Neuronal stem cell (in vitro differentiated cells): Measurements from ENCODE around the gene FAM186B.

ENCODE experiments used
- DNase-seq: peaks from one replicate; pipeline ENCODE4 v3.0.0-alpha.2; 2013; ENCODE audit warnings: low spot score
- H2AFZ ChIP-seq: one replicate; pipeline ENCODE4 v1.6.1; 2013; ENCODE audit warnings: mild to moderate bottlenecking, low read length, inconsistent platforms
- H2AK5ac ChIP-seq: 2 replicates; pipeline ENCODE4 v1.6.1; 2013; ENCODE audit warnings: low read depth, mild to moderate bottlenecking, inconsistent platforms, low read length, moderate library complexity, mixed read lengths
- H2BK120ac ChIP-seq: 2 replicates; pipeline ENCODE4 v1.6.1; 2013; ENCODE audit warnings: low read depth, mild to moderate bottlenecking, inconsistent platforms, low read length, moderate library complexity, mixed read lengths
- H2BK12ac ChIP-seq: one replicate; pipeline ENCODE4 v1.6.1; 2013; ENCODE audit warnings: low read length, inconsistent platforms
- H2BK15ac ChIP-seq: 2 replicates; pipeline ENCODE4 v1.6.1; 2013; ENCODE audit warnings: mild to moderate bottlenecking, low read length, inconsistent platforms, mixed read lengths
- H2BK5ac ChIP-seq: one replicate; pipeline ENCODE4 v1.6.1; 2013; ENCODE audit warnings: inconsistent platforms, mild to moderate bottlenecking, low read length, moderate library complexity
- H3K14ac ChIP-seq: one replicate; pipeline ENCODE4 v1.6.1; 2013; ENCODE audit warnings: low read length, inconsistent platforms
- H3K18ac ChIP-seq: 2 replicates; pipeline ENCODE4 v1.6.1; 2013; ENCODE audit warnings: low read length, inconsistent platforms
- H3K23ac ChIP-seq: 2 replicates; pipeline ENCODE4 v1.6.1; 2013; ENCODE audit warnings: low read depth, mild to moderate bottlenecking, mixed read lengths, low read length, inconsistent platforms; ENCODE audit not compliant: poor library complexity
- H3K27ac ChIP-seq: replicated peaks from 3 replicates; pipeline ENCODE4 v1.5.1; 2013; ENCODE audit warnings: low read length, inconsistent platforms
- H3K27me3 ChIP-seq, 3 experiments: 2 replicates each; pipeline ENCODE4 v1.6.1; 2013; ENCODE audit warnings: low read length in 3 of 3, mild to moderate bottlenecking in 2 of 3, inconsistent platforms in 1 of 3, low read depth in 1 of 3, mixed read lengths in 1 of 3, moderate library complexity in 1 of 3; ENCODE audit not compliant: control insufficient read depth in 3 of 3, insufficient read depth in 3 of 3
- H3K36me3 ChIP-seq, 2 donors: replicated peaks in 1 of 2; 2 replicates each; pipeline ENCODE4 v1.6.1; 2013; ENCODE audit warnings: low read length in 2 of 2; ENCODE audit not compliant: control insufficient read depth in 2 of 2, insufficient read depth in 2 of 2
- H3K4ac ChIP-seq: 2 replicates; pipeline ENCODE4 v1.6.1; 2013; ENCODE audit warnings: inconsistent platforms, mild to moderate bottlenecking, low read length, moderate library complexity
- H3K4me1 ChIP-seq, 2 donors: 1 replicate in 1 of 2; 2 replicates in 1 of 2; pipeline ENCODE4 v1.6.1; 2013; ENCODE audit warnings: low read length in 2 of 2, low read depth in 1 of 2; ENCODE audit not compliant: control insufficient read depth in 2 of 2, insufficient read depth in 1 of 2
- H3K4me2 ChIP-seq: one replicate; pipeline ENCODE4 v1.6.1; 2013; ENCODE audit warnings: mild to moderate bottlenecking, low read length, inconsistent platforms; ENCODE audit not compliant: insufficient read depth, poor library complexity, severe bottlenecking
- H3K4me3 ChIP-seq, 2 donors: 2 replicates each; pipeline ENCODE4 v1.5.1; 2013; ENCODE audit warnings: low read length in 2 of 2, mild to moderate bottlenecking in 2 of 2, inconsistent platforms in 1 of 2, moderate library complexity in 1 of 2
- H3K79me1 ChIP-seq: one replicate; pipeline ENCODE4 v1.6.1; 2013; ENCODE audit warnings: low read depth, mild to moderate bottlenecking, inconsistent platforms, low read length, moderate library complexity
- H3K9ac ChIP-seq: one replicate; pipeline ENCODE4 v1.6.1; 2013; ENCODE audit warnings: mild to moderate bottlenecking, low read depth, low read length, inconsistent platforms; ENCODE audit not compliant: poor library complexity
- H3K9me3 ChIP-seq, 2 donors: replicated peaks in 1 of 2; 2 replicates each; pipeline versions ENCODE3 to v1.6.1; 2013; ENCODE audit warnings: low read length in 2 of 2, mild to moderate bottlenecking in 2 of 2, inconsistent platforms in 1 of 2, low read depth in 1 of 2, mixed read lengths in 1 of 2, moderate library complexity in 1 of 2; ENCODE audit not compliant: control insufficient read depth in 2 of 2, insufficient read depth in 1 of 2
- H4K8ac ChIP-seq: one replicate; pipeline ENCODE4 v1.6.1; 2013; ENCODE audit warnings: low read depth, mild to moderate bottlenecking, inconsistent platforms, low read length, moderate library complexity
- H4K91ac ChIP-seq: one replicate; pipeline ENCODE4 v1.6.1; 2013; ENCODE audit warnings: low read length, low read depth, mild to moderate bottlenecking, inconsistent platforms; ENCODE audit not compliant: poor library complexity
- WGBS, 2 donors: extraction: QIAGEN DNeasy Blood & Tissue Kit; methylation state at CpG; one replicate each; pipeline ENCODE4 v1.1.7; 2013; ENCODE audit warnings: missing lambda C conversion rate in 2 of 2, mixed read lengths in 1 of 2; ENCODE audit not compliant: insufficient read length in 2 of 2, insufficient replicate concordance in 1 of 2; ENCODE audit errors: extremely low coverage in 2 of 2; 5-methylcytosine and 5-hydroxymethylcytosine counted together

The FAM186B gene

GRCh38 chr12:49635656-49636055 lies 30.2 kb upstream of the FAM186B start:
- no peak overlapping the region for H2BK15ac ChIP-seq
- no peaks in the 10 kb centered on the region for H3K9me3 ChIP-seq
- no peak overlapping the region for H3K23ac ChIP-seq
- H3K18ac ChIP-seq = no peak overlapping the region
- H3K27me3 ChIP-seq = no peaks in the 10 kb centered on the region
- no peak overlapping the region for H2AFZ ChIP-seq
- no CpG with 5 or more reads among the region's 4 CpGs for WGBS, 2 donors
- no peaks in the 10 kb centered on the region for H3K79me1 ChIP-seq
- H4K8ac ChIP-seq = no peak overlapping the region
- peaks cover 8 to 63% of the 10 kb centered on the region in 2 donors for H3K36me3 ChIP-seq
- H3K14ac ChIP-seq = no peak overlapping the region
- peaks cover 5 to 9% of the 10 kb centered on the region in 2 donors for H3K4me1 ChIP-seq
- H2BK12ac ChIP-seq = no peak overlapping the region
- no peak overlapping the region for H2BK120ac ChIP-seq
- no peak for DNase-seq
- no peak overlapping the region for H3K4me3 ChIP-seq
- no peak overlapping the region for H2AK5ac ChIP-seq
- H3K4me2 ChIP-seq = no peak overlapping the region
- H3K27ac ChIP-seq = no peak overlapping the region
- H3K4ac ChIP-seq = no peak overlapping the region
- no peak overlapping the region for H4K91ac ChIP-seq
- H2BK5ac ChIP-seq = no peak overlapping the region
- H3K9ac ChIP-seq = no peak overlapping the region

- Histone ChIP-seq H3K27me3 (no peaks in the 10 kb centered on the region), H4K8ac (no peak overlapping the region), H3K27ac (no peak overlapping the region), H2AK5ac (no peak overlapping the region), H3K9ac (no peak overlapping the region), H4K91ac (no peak overlapping the region), H2BK15ac (no peak overlapping the region), H2AFZ (no peak overlapping the region), H3K4me2 (no peak overlapping the region), H3K9me3 (no peaks in the 10 kb centered on the region), H2BK120ac (no peak overlapping the region), H3K23ac (peak overlapping the region; percentile 14), H2BK12ac (no peak overlapping the region), H3K18ac (no peak overlapping the region), H3K79me1 (no peaks in the 10 kb centered on the region), H3K36me3 (peaks cover 8 to 57% of the 10 kb centered on the region in 2 donors), H3K4me3 (no peak overlapping the region), H3K14ac (no peak overlapping the region), H2BK5ac (no peak overlapping the region), H3K4me1 (peaks cover 5 to 9% of the 10 kb centered on the region in 2 donors), H3K4ac (no peak overlapping the region)
- no peak for DNase-seq
- no CpG with 5 or more reads among the region's 9 CpGs for WGBS, 2 donors
Observed at GRCh38 chr12:49635036-49635435, 29.6 kb upstream of the FAM186B start.

- Histone ChIP-seq H3K18ac (no peak overlapping the region), H4K91ac (no peak overlapping the region), H2AFZ (no peak overlapping the region), H3K23ac (no peak overlapping the region), H3K36me3 (peaks cover 8 to 50% of the 10 kb centered on the region in 2 donors), H4K8ac (no peak overlapping the region), H2BK12ac (no peak overlapping the region), H3K9me3 (no peaks in the 10 kb centered on the region), H3K4ac (no peak overlapping the region), H2BK120ac (no peak overlapping the region), H3K79me1 (no peaks in the 10 kb centered on the region), H3K27ac (no peak overlapping the region), H3K27me3 (no peaks in the 10 kb centered on the region), H3K4me1 (peaks cover 5 to 9% of the 10 kb centered on the region in 2 donors), H3K4me2 (no peak overlapping the region), H3K14ac (no peak overlapping the region), H3K4me3 (no peak overlapping the region), H2BK5ac (no peak overlapping the region), H2BK15ac (no peak overlapping the region), H3K9ac (no peak overlapping the region), H2AK5ac (no peak overlapping the region)
- WGBS, 2 donors = no CpG with 5 or more reads among the region's 2 CpGs
- no peak for DNase-seq
Observed at GRCh38 chr12:49633703-49634345, 28.4 kb upstream of the FAM186B start.

GRCh38 chr12:49632986-49633702 lies 27.7 kb upstream of the FAM186B start:
- H2AK5ac ChIP-seq = no peak overlapping the region
- no peak overlapping the region for H3K27ac ChIP-seq
- H3K9me3 ChIP-seq = no peaks in the 10 kb centered on the region
- no CpG with 5 or more reads among the region's 8 CpGs for WGBS, 2 donors
- H3K79me1 ChIP-seq = no peaks in the 10 kb centered on the region
- H3K27me3 ChIP-seq = no peaks in the 10 kb centered on the region
- no peak overlapping the region for H2BK120ac ChIP-seq
- no peak overlapping the region for H3K4me2 ChIP-seq
- H3K4me1 ChIP-seq = peaks cover 5 to 9% of the 10 kb centered on the region in 2 donors
- H4K8ac ChIP-seq = no peak overlapping the region
- H2BK5ac ChIP-seq = no peak overlapping the region
- peaks cover 8 to 44% of the 10 kb centered on the region in 2 donors for H3K36me3 ChIP-seq
- H3K18ac ChIP-seq = no peak overlapping the region
- no peak overlapping the region for H3K4ac ChIP-seq
- no peak overlapping the region for H4K91ac ChIP-seq
- H2AFZ ChIP-seq = no peak overlapping the region
- no peak overlapping the region for H3K4me3 ChIP-seq
- DNase-seq = no peak
- no peak overlapping the region for H3K23ac ChIP-seq
- no peak overlapping the region for H2BK12ac ChIP-seq
- H2BK15ac ChIP-seq = no peak overlapping the region
- no peak overlapping the region for H3K14ac ChIP-seq
- no peak overlapping the region for H3K9ac ChIP-seq
